Measurements from ENCODE around the gene APBB2. TPM values are rescaled to one million over a fixed set of nuclear protein-coding genes. Genes with fewer than 3 reads are reported as not detected.
"Not testable (repeated sequence)": the region's sequence is repeated elsewhere in the genome, so short reads cannot be mapped to it uniquely, and the experiment has no call there.

APBB2 gene
- total and polyA plus RNA-seq, 8 donors = 4.7 to 55.4 (median 23.1) TPM

GRCh38 chr4:40905414-40905813 is 308.9 kb downstream of the APBB2 start:
- intact Hi-C loops (cut with DNase I; ENCODE audit: low total_unique reads) = no loop called here
- no peak for DNase-seq
- no peaks in the 10 kb centered on the region for H3K9me3 ChIP-seq
- H3K27ac ChIP-seq = no peak overlapping the region
- peaks cover 0 to 28% (median 0%) of the 10 kb centered on the region in 4 donors for H3K36me3 ChIP-seq
- WGBS, 5 donors = 90 to 95% (median 95%) methylated on average over 8 of the region's 8 CpGs
- peaks cover 0 to 12% (median 8%) of the 10 kb centered on the region in 4 donors for H3K4me1 ChIP-seq
- no peaks in the 10 kb centered on the region for H3K27me3 ChIP-seq
- TF ChIP-seq EP300 (IDR thresholded peaks at IDR 0.05) (no peak), POLR2A (IDR thresholded peaks at IDR 0.05) (no peak), POLR2AphosphoS5 (IDR thresholded peaks at IDR 0.05) (no peak), CTCF (IDR thresholded peaks at IDR 0.05) (no peak)
- H3K4me3 ChIP-seq = no peak overlapping the region

GRCh38 chr4:40900531-40900930 is 313.8 kb downstream of the APBB2 start:
- H3K9me3 ChIP-seq; H3K4me1 ChIP-seq; H3K4me3 ChIP-seq; H3K27ac ChIP-seq; DNase-seq; H3K27me3 ChIP-seq; intact Hi-C loops (cut with DNase I; ENCODE audit: low total_unique reads): not testable (repeated sequence)
- peaks cover 0 to 23% (median under 1%) of the 10 kb centered on the region in 4 donors for H3K36me3 ChIP-seq
- 85 to 96% (median 90%) methylated on average over 4 of the region's 4 CpGs for WGBS, 5 donors

- Histone ChIP-seq H3K27ac (no peak overlapping the region), H3K27me3 (no peaks in the 10 kb centered on the region), H3K36me3 (peaks cover 2 to 26% (median 16%) of the 10 kb centered on the region in 4 donors), H3K9me3 (no peaks in the 10 kb centered on the region), H3K4me3 (no peak overlapping the region), H3K4me1 (peaks cover 0 to 9% (median 3%) of the 10 kb centered on the region in 4 donors)
- peak; percentile 75 to 90 for DNase-seq
- peak in 5 of 7 experiments; percentile 19 to 83 (median 75) for TF ChIP-seq CTCF (IDR thresholded peaks at IDR 0.05)
- no peak for TF ChIP-seq POLR2AphosphoS5 (IDR thresholded peaks at IDR 0.05)
- intact Hi-C loops (cut with DNase I; ENCODE audit: low total_unique reads) = loop anchor here (5.0 kb wide), 1 partner anchor 160 kb away; no protein-coding TSS in a partner anchor
- 31 to 38% (median 34%) methylated on average over 10 of the region's 10 CpGs for WGBS, 5 donors
Observed at GRCh38 chr4:40897557-40898203, 316.7 kb downstream of the APBB2 start.

GRCh38 chr4:40890764-40891163 is 323.6 kb downstream of the APBB2 start:
- no peak for DNase-seq
- Histone ChIP-seq H3K4me3 (no peak overlapping the region), H3K4me1 (no peaks in the 10 kb centered on the region), H3K36me3 (peaks cover 9 to 77% (median 71%) of the 10 kb centered on the region in 4 donors), H3K27ac (no peak overlapping the region), H3K27me3 (no peaks in the 10 kb centered on the region), H3K9me3 (no peaks in the 10 kb centered on the region)
- TF ChIP-seq POLR2A (IDR thresholded peaks at IDR 0.05) (no peak), POLR2AphosphoS5 (IDR thresholded peaks at IDR 0.05) (no peak), EP300 (IDR thresholded peaks at IDR 0.05) (no peak), CTCF (IDR thresholded peaks at IDR 0.05) (no peak)
- intact Hi-C loops (cut with DNase I; ENCODE audit: low total_unique reads) = no loop called here
- 76 to 91% (median 84%) methylated on average over 6 of the region's 6 CpGs for WGBS, 5 donors

GRCh38 chr4:40890199-40890598 is 324.1 kb downstream of the APBB2 start:
- TF ChIP-seq POLR2A (IDR thresholded peaks at IDR 0.05) (no peak), POLR2AphosphoS5 (IDR thresholded peaks at IDR 0.05) (no peak)
- H3K9me3 ChIP-seq = no peaks in the 10 kb centered on the region
- H3K4me1 ChIP-seq = no peaks in the 10 kb centered on the region
- no peak for DNase-seq
- no peak overlapping the region for H3K4me3 ChIP-seq
- 90 to 97% (median 93%) methylated on average over 15 to 18 of the region's 18 CpGs for WGBS, 5 donors
- intact Hi-C loops (cut with DNase I; ENCODE audit: low total_unique reads) = no loop called here
- H3K36me3 ChIP-seq = peaks cover 9 to 81% (median 72%) of the 10 kb centered on the region in 4 donors
- no peaks in the 10 kb centered on the region for H3K27me3 ChIP-seq
- H3K27ac ChIP-seq = no peak overlapping the region
